Choroid plexus epithelial cell (primary cell): ENCODE data around the gene PLSCR4.

Experiments
- DNase-seq: peaks from one replicate; pipeline ENCODE4 v3.0.0-alpha.2; 2010; ENCODE audit warnings: low read depth
- H3K4me3 ChIP-seq: 2 replicates; pipeline ENCODE4 v1.5.1; 2011; ENCODE audit warnings: low read depth, mild to moderate bottlenecking, control low read depth, low read length, moderate library complexity
- CTCF ChIP-seq: conservative IDR thresholded peaks from 2 replicates; pipeline ENCODE4 v1.5.1; 2011; ENCODE audit warnings: low read depth, mild to moderate bottlenecking, control low read depth, inconsistent platforms, low read length, moderate library complexity

PLSCR4 gene

GRCh38 chr3:146165877-146166276 is 85.0 kb downstream of the PLSCR4 start:
- no peak overlapping the region for H3K4me3 ChIP-seq
- TF ChIP-seq CTCF, result no peak
- DNase-seq, result no peak

DNA sequence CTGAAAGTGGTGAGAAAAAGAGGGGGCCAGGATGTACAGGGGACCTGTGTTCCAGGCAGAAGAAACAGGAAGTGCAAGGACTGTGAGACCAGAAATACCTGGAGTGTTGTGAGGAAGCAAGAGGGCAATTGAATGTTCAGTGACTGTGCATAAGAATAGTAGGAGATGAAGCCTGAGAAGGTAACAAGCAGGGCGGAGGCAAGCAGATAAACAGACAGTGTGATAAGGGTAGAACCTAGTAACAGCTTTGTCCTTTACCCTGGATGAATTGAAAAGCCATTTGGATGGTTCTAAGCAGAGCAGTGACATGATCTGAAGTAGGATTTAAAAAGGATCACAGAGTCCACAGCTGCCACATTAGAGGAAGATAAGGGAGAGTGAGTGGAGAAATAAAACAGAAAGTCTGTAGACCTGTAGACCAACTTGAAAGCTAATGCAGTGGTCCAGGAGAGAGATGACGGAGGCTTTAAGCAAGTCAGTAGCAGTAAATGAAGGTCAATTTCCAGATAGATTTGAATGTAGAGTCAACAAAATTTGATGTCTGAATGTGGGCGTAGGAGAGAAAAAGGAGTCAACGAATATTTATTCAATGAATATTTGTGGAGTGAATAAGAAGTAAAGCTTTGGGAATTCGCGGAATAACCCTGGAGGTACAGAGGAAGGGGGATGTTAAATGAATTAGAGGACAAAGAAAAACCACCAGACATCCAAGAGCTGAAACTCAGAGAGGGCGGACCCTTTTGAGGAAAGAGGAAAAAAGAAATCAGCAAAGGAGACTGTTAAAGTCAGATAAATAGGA is 85.7 kb downstream of the PLSCR4 start:
- DNase-seq, result peak; percentile 54
- no peak overlapping the region for H3K4me3 ChIP-seq
- TF ChIP-seq CTCF, result no peak

- DNase-seq, result no peak
- TF ChIP-seq CTCF, result no peak
These were observed 86.4 kb downstream of the PLSCR4 start for GRCh38 chr3:146164506-146164905.

DNA sequence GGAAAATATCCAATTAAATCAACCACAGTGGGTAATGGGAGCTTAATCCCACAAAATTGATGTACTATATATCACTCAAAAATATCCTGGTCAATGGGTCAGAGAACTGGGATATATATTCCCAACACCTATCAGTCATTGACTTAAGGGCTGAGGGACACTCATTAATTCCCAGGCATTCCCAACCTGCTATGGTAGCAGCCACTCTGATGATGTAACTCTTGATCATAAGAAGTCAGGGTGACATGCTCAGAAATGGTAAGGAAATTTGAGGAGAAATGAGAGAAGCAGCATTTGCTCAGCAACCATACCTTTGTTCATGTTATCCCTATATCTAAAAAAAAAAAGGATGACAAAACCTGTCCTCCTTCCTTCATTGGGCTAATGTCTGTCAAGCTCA is 86.8 kb downstream of the PLSCR4 start:
- no peak overlapping the region for H3K4me3 ChIP-seq
- TF ChIP-seq CTCF, result no peak
- no peak for DNase-seq

More at GRCh38 chr3:146164506-146164905, 86.4 kb downstream of the PLSCR4 start:
- no peak overlapping the region for H3K4me3 ChIP-seq

DNA sequence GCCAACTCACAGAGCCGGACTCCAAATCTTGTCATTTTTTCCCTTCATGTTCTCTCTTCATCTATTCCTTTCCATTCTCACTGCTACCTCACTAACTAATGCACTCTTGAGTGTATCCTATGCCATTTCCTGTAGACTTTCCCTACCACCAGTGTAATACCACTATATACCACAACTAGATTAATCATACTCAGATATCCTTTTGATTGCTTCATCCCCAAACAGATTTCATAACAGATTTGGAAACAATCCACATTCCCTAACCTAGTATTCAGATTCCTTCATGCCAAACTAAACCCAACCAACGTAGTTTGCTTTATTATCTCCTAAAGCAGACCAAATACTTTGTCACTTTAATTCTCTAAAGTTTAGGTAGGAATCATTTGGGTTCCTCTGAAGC is 87.3 kb downstream of the PLSCR4 start:
- H3K4me3 ChIP-seq, result no peak overlapping the region
- peak; percentile 94 for DNase-seq

GRCh38 chr3:146162561-146162960 is 88.3 kb downstream of the PLSCR4 start:
- TF ChIP-seq CTCF, result no peak
- no peak for DNase-seq
- no peak overlapping the region for H3K4me3 ChIP-seq

More for the DNA sequence above, 87.3 kb downstream of the PLSCR4 start:
- TF ChIP-seq CTCF, result peak; percentile 24

DNA sequence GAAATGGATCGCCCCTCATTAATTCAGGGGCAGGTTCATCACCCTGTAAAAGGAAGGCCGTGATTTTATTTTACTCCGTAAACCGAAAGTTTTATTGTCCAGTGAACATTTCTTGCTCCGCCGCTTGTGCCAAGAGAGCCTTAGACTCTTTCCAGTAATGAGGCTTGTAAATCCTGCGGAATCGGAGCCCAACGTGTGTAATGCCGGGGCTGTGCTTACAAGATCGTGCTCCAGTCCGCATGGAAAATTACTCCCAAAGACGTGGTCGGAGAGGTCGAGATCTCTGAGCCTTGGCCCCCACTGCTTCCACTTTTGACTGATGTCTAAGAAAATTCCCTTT is 89.3 kb downstream of the PLSCR4 start:
- peak; percentile 71 for DNase-seq

More for the DNA sequence above, 89.3 kb downstream of the PLSCR4 start:
- peak overlapping the region; percentile 84 for H3K4me3 ChIP-seq
- TF ChIP-seq CTCF, result no peak
